Measurements from ENCODE around the gene ENO2.

DNA sequence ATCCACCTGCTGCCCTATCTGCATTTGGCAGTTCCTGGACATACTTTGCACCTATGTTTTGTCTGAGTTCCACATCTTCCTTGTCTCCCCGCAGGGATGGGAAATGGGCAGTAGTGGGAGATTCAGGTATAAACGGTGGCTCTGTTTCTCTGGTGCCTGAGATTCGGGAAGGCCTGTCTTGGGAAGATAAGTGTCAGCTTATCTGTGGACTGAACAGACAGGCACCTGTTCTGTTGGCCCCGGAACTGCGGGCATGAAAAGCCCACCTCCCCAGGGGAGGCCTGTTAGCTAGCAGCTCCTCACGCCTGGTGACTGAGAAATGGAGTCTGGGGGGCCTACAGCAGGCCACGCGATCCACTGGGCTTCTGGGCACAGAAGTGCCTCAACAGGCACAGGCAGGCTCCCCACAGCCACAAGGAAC lies 50.2 kb downstream of the ENO2 start:
- TF ChIP-seq YY1 (IDR thresholded peaks at IDR 0.05; ENCODE audit: low read depth) (no peak), USF1 (IDR thresholded peaks at IDR 0.05) (no peak), EP300 (IDR thresholded peaks at IDR 0.05; ENCODE audit: borderline replicate concordance) (no peak), MAX (IDR thresholded peaks at IDR 0.05) (no peak), NFIC (IDR thresholded peaks at IDR 0.05) (no peak), CEBPB (IDR thresholded peaks at IDR 0.05) (no peak), RAD21 (IDR thresholded peaks at IDR 0.05; ENCODE audit: low read depth) (no peak)
- TF ChIP-seq, protein P1, sequence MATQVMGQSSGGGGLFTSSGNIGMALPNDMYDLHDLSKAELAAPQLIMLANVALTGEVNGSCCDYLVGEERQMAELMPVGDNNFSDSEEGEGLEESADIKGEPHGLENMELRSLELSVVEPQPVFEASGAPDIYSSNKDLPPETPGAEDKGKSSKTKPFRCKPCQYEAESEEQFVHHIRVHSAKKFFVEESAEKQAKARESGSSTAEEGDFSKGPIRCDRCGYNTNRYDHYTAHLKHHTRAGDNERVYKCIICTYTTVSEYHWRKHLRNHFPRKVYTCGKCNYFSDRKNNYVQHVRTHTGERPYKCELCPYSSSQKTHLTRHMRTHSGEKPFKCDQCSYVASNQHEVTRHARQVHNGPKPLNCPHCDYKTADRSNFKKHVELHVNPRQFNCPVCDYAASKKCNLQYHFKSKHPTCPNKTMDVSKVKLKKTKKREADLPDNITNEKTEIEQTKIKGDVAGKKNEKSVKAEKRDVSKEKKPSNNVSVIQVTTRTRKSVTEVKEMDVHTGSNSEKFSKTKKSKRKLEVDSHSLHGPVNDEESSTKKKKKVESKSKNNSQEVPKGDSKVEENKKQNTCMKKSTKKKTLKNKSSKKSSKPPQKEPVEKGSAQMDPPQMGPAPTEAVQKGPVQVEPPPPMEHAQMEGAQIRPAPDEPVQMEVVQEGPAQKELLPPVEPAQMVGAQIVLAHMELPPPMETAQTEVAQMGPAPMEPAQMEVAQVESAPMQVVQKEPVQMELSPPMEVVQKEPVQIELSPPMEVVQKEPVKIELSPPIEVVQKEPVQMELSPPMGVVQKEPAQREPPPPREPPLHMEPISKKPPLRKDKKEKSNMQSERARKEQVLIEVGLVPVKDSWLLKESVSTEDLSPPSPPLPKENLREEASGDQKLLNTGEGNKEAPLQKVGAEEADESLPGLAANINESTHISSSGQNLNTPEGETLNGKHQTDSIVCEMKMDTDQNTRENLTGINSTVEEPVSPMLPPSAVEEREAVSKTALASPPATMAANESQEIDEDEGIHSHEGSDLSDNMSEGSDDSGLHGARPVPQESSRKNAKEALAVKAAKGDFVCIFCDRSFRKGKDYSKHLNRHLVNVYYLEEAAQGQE (IDR thresholded peaks at IDR 0.05; ENCODE audit: low read depth): no peak
